OCI-LY1 (cell line): ENCODE data around the gene VGLL1.

Source experiments
- CTCF ChIP-seq: fragments of 200-600 bp; sonication (generic), shearing (Covaris generic); IDR thresholded peaks from 2 replicates; pipeline ENCODE4 v1.5.1; 2017; ENCODE audit warnings: mild to moderate bottlenecking, antibody characterized with exemption, low read length, moderate library complexity, mixed read lengths
- EZH2 ChIP-seq: fragments of 200-600 bp; sonication (generic), shearing (Covaris generic); IDR thresholded peaks from 2 replicates; pipeline ENCODE4 v1.8.0; 2017; ENCODE audit warnings: borderline replicate concordance, mixed run types, mild to moderate bottlenecking, antibody characterized with exemption, low read length, moderate library complexity, mixed read lengths

GRCh38 chrX:136572030-136572429 lies 40.0 kb downstream of the VGLL1 start:
- TF ChIP-seq CTCF, result no peak
- TF ChIP-seq EZH2, result no peak
